Measurements from ENCODE around the gene MLLT10. TPM values are rescaled to one million over a fixed set of nuclear protein-coding genes. Genes with fewer than 3 reads are reported as not detected.

MLLT10 gene
- total RNA-seq, 1 experiment from 2014 or later = 45.2 TPM

- ChIA-PET CTCF (no interaction called here), RAD21 (ENCODE audit: low non-redundant PET in 1 of 2, low total read pairs in 2 of 2, uncharacterized antibody in 2 of 2, unreplicated experiment in 2 of 2) (interaction anchor here (0.7 to 1.1 kb wide), 2 partner anchors 19 to 28 kb away, joined by 3 read pairs; no protein-coding TSS in a partner anchor), POLR2A (interaction anchor here (0.7 kb wide), 1 partner anchor 1138 kb away, joined by 6 read pairs; no protein-coding TSS in a partner anchor)
- Histone ChIP-seq H2AFZ (ENCODE audit: low read depth, low read length, poor library complexity, severe bottlenecking) (peak overlapping the region; percentile 55), H3K36me3 (ENCODE audit: control insufficient read depth in 1 of 2, insufficient read depth in 2 of 2, low read length in 2 of 2) (no peaks in the 10 kb centered on the region), H3K27me3 (ENCODE audit: insufficient read depth, low read length) (no peaks in the 10 kb centered on the region), H3K4me1 (ENCODE audit: control insufficient read depth in 1 of 2, insufficient read depth in 2 of 2, low read length in 2 of 2) (peaks cover 8 to 48% of the 10 kb centered on the region in 2 experiments), H3K4me3 (replicated peaks in 1 of 2; ENCODE audit: low read depth in 1 of 2, low read length in 2 of 2) (peak overlapping the region in 1 of 2 experiments; percentile 56; a peak in 2 of 4 replicates), H3K27ac (ENCODE audit: low read depth, low read length) (peak overlapping the region; percentile 91), H4K20me1 (ENCODE audit: insufficient read depth) (no peaks in the 10 kb centered on the region), H3K79me2 (ENCODE audit: insufficient read depth, low read length) (no peaks in the 10 kb centered on the region), H3K9me3 (ENCODE audit: control insufficient read depth in 1 of 2, insufficient read depth in 1 of 2, low read depth in 1 of 2, low read length in 2 of 2) (no peaks in the 10 kb centered on the region), H3K9ac (ENCODE audit: low read length) (peak overlapping the region; percentile 86; the same call in 1 of the 2 replicates), H3K4me2 (ENCODE audit: low read length) (peak overlapping the region; percentile 88), H3K9me2 (ENCODE audit: insufficient read depth) (no peaks in the 10 kb centered on the region)
- DNase-seq (ENCODE audit: low read depth, low spot score) = no peak
- intact Hi-C loops (cut with micrococcal nuclease) = no loop called here
- ATAC-seq = no peak
- TF ChIP-seq SIN3A (IDR thresholded peaks at IDR 0.05; ENCODE audit: low read depth) (no peak), ATF3 (IDR thresholded peaks at IDR 0.05) (no peak), SRF (IDR thresholded peaks at IDR 0.05; ENCODE audit: low read depth) (no peak), TCF7L2 (IDR thresholded peaks at IDR 0.05; ENCODE audit: borderline replicate concordance, extremely low read depth, insufficient read depth, insufficient read length) (no peak), EZH2phosphoT487 (IDR thresholded peaks at IDR 0.05; ENCODE audit: borderline replicate concordance) (no peak), ZFX (IDR thresholded peaks at IDR 0.05) (no peak), REST (IDR thresholded peaks at IDR 0.05; ENCODE audit: low read depth) (no peak), ZBTB33 (IDR thresholded peaks at IDR 0.05; ENCODE audit: extremely low read depth, insufficient replicate concordance, low read length) (no peak), SP1 (IDR thresholded peaks at IDR 0.05; ENCODE audit: low read depth) (no peak), CTCF (IDR thresholded peaks at IDR 0.05 in 2 of 3, conservative IDR thresholded peaks at IDR 0.05 in 1 of 3; ENCODE audit: borderline replicate concordance in 1 of 3, insufficient read depth in 1 of 3, low read depth in 2 of 3, low read length in 2 of 3) (no peak)
- BruUV-seq (replicated peaks) = no TSS peak
Observed at GRCh38 chr10:21524526-21525366, 9.3 kb upstream of the MLLT10 start.
